Glutamatergic neuron (in vitro differentiated cells): Measurements from ENCODE around the gene RRP1B. TPM values are rescaled to one million over a fixed set of nuclear protein-coding genes. Genes with fewer than 3 reads are reported as not detected.
A peak's percentile ranks its signal among the peaks of the same experiment; 100 is the strongest.

Experiments
- DNase-seq: peaks from one replicate; pipeline ENCODE4 v3.0.0; 2022
- H3K27ac Mint-ChIP-seq: one replicate; pipeline ENCODE4 v1.8.0; 2020; ENCODE audit warnings: mild to moderate bottlenecking, mixed read lengths, inconsistent platforms; ENCODE audit not compliant: unreplicated experiment
- H3K27me3 Mint-ChIP-seq: one replicate; pipeline ENCODE4 v1.8.0; 2020; ENCODE audit warnings: mild to moderate bottlenecking, moderate library complexity, mixed read lengths, inconsistent platforms; ENCODE audit not compliant: unreplicated experiment
- H3K36me3 Mint-ChIP-seq: one replicate; pipeline ENCODE4 v1.8.0; 2020; ENCODE audit warnings: mild to moderate bottlenecking, mixed read lengths, inconsistent platforms; ENCODE audit not compliant: unreplicated experiment
- H3K4me1 Mint-ChIP-seq: one replicate; pipeline ENCODE4 v1.8.0; 2020; ENCODE audit warnings: mild to moderate bottlenecking, low read depth, mixed read lengths, inconsistent platforms; ENCODE audit not compliant: unreplicated experiment
- H3K4me3 Mint-ChIP-seq: one replicate; pipeline ENCODE4 v1.8.0; 2020; ENCODE audit warnings: mild to moderate bottlenecking, mixed read lengths, inconsistent platforms; ENCODE audit not compliant: unreplicated experiment
- H3K9me3 Mint-ChIP-seq: one replicate; pipeline ENCODE4 v1.8.0; 2020; ENCODE audit warnings: mild to moderate bottlenecking, moderate library complexity, mixed read lengths, inconsistent platforms; ENCODE audit not compliant: unreplicated experiment
- total RNA-seq: library from RNA; stranded (reverse); fragmentation: NEBNext Ultra II Directional; extraction: Animal tissue kit (Norgen Biotek cat#: 25700); gene quantifications from one replicate; pipeline ENCODE4 v1.2.1, GENCODE V29; 2021; ENCODE audit not compliant: unreplicated experiment
- TF ChIP-seq, protein P1 (sequence below): fragments of 200-600 bp; sonication (generic); IDR thresholded peaks from one replicate; pipeline ENCODE4 v1.5.0; 2021; ENCODE audit not compliant: partially characterized antibody, unreplicated experiment

RRP1B gene
- total RNA-seq, 1 donor from 2014 or later: 41.2 TPM

DNA sequence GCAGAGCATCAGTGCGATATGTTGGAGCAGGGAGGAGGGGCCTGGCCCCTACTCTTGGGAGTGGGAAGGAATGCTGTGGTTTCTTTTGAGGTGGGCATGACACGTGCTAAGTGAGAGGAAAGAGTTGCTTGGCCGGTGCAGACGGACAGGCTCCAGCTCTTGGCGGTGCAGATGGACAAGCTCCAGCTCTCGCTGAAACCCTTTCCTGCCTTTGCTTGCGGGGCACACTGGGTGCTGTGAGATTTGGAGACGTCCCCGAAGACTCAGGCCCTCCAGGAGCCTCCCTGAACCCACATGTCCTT lies 75.5 kb downstream of the RRP1B start:
- DNase-seq: no peak
- peak overlapping the region; percentile 34 for H3K4me3 Mint-ChIP-seq
- TF ChIP-seq, protein P1, sequence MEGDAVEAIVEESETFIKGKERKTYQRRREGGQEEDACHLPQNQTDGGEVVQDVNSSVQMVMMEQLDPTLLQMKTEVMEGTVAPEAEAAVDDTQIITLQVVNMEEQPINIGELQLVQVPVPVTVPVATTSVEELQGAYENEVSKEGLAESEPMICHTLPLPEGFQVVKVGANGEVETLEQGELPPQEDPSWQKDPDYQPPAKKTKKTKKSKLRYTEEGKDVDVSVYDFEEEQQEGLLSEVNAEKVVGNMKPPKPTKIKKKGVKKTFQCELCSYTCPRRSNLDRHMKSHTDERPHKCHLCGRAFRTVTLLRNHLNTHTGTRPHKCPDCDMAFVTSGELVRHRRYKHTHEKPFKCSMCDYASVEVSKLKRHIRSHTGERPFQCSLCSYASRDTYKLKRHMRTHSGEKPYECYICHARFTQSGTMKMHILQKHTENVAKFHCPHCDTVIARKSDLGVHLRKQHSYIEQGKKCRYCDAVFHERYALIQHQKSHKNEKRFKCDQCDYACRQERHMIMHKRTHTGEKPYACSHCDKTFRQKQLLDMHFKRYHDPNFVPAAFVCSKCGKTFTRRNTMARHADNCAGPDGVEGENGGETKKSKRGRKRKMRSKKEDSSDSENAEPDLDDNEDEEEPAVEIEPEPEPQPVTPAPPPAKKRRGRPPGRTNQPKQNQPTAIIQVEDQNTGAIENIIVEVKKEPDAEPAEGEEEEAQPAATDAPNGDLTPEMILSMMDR: no peak
- H3K36me3 Mint-ChIP-seq: no peaks in the 10 kb centered on the region
- H3K27me3 Mint-ChIP-seq: peaks cover 3% of the 10 kb centered on the region
- H3K4me1 Mint-ChIP-seq: peaks cover 21% of the 10 kb centered on the region
- peaks cover 8% of the 10 kb centered on the region for H3K9me3 Mint-ChIP-seq
- no peak overlapping the region for H3K27ac Mint-ChIP-seq

DNA sequence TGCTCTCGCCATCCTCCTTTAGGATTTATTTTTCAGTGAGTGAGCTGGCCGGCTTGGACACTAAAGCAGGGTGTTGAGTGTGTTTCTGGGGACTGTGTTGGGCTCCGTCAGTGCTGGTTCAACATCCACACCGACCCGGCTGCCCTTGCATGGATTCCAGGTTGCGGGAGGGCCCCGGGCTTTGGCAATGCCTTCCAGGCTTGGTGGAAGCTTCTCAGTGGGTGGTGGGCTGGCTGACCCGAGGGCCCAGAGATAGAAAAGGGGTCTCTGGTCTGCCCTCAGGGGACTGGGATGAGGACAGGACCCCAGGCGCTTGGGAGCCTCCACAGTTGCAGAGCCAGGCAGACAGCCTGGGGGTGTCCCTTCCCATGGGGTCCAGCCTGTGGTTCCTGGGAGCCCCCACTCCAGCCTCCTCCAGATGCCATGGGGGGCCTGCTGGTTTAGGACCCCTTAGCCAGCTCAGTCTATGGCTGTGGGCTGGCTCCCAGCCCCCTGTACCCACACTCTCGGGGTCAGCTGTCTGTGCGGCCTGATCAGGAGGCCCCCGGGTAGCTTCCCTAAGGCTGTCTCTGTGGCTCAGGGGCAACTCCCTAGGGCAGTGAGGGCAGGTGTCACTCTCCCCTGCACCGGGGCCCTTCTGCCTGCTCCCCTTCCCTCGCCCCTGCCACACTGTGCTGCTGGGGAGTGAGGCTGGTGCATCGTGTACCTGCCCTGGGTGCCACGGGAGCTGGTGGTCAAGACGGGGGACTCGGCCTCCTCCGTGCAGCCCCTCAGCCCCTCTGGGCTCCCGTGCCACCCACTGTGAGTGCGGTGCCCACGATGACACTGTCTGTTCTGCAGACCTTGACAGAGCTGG lies 76.1 kb downstream of the RRP1B start:
- Mint-ChIP-seq H3K4me1 (peaks cover 19% of the 10 kb centered on the region), H3K9me3 (peaks cover 8% of the 10 kb centered on the region), H3K4me3 (no peak overlapping the region), H3K27ac (no peak overlapping the region), H3K36me3 (no peaks in the 10 kb centered on the region), H3K27me3 (peaks cover 3% of the 10 kb centered on the region)
- TF ChIP-seq, protein P1: no peak
- no peak for DNase-seq

DNA sequence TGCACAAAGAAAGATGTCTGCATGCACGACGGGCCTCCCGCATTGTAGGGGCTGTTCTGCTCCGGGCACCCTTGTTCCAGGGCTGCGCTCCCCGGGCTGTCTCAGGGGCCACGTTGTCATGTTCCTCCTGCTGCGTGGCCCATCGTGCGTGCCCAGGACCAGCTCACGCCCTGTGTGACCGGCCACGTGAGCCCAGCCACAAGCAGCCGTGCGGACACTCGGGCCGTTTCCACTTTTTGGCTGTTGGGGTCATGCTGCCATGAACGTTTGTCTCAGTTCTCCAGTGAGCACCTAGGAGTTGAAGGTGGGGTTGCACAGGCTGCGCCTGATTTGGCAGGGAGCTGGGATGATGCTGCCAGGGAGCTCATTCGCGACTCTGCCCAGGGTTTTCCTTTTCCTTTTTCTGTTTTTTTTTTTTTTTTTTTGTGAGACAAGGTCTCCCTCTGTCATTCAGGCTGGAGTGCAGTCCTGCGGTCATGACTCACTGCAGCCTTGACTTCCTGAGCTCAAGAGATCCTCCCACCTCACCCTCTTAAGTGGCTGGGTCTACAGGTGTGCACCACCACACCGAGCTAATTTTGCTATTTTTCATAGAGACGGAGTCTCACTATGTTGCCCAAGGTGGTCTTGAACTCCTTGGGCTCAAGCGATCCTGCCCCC lies 77.0 kb downstream of the RRP1B start:
- DNase-seq: no peak
- no peaks in the 10 kb centered on the region for H3K36me3 Mint-ChIP-seq
- no peak overlapping the region for H3K27ac Mint-ChIP-seq
- H3K9me3 Mint-ChIP-seq: peaks cover 6% of the 10 kb centered on the region
- peaks cover 1% of the 10 kb centered on the region for H3K27me3 Mint-ChIP-seq
- peaks cover 20% of the 10 kb centered on the region for H3K4me1 Mint-ChIP-seq
- H3K4me3 Mint-ChIP-seq: no peak overlapping the region
- TF ChIP-seq, protein P1: no peak

DNA sequence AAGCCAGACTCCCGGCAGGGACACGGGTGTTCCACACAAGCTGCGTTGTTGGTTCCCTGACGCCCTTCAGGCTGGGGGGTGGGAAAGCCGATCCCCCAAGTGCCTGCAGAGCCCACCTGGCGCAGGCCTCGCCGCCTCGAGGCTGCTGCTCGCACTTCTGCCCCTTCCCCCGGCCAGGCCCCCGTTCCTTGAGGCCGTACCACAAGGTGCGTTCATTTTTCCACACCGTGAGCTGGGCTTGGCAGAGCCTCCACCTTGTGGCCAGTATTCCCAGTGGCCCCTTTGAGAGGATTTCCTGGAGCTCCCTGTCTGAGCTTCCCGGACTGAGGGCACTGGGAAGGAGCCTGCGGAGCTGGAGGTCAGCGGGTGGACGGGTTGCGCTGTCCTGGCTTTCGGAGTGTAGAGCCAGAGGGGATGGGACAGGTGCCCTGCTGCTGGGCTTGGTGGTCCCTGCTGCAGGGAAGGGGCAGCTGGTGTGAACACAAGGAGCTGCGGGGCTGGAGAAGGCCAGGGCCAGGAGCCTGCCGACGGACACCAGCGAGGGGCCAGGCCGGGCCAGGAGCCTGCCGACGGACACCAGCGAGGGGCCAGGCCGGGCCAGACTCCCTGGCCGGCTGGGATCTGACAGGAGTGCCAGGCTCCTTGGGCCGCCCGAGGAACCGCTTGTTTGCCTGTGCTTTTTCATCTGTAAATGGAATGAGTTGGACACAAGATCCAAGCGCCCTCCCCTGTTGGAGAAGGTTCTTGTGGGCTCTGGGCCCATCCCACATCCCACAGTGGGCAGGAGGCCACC lies 78.0 kb downstream of the RRP1B start:
- peaks cover 6% of the 10 kb centered on the region for H3K9me3 Mint-ChIP-seq
- no peaks in the 10 kb centered on the region for H3K36me3 Mint-ChIP-seq
- DNase-seq: no peak
- peaks cover 15% of the 10 kb centered on the region for H3K4me1 Mint-ChIP-seq
- TF ChIP-seq, protein P1: no peak
- no peak overlapping the region for H3K27ac Mint-ChIP-seq
- H3K27me3 Mint-ChIP-seq: peaks cover 1% of the 10 kb centered on the region
- no peak overlapping the region for H3K4me3 Mint-ChIP-seq
